Activated CD4-positive, alpha-beta T cell treated with anti-CD3 and anti-CD28 coated beads, Interleukin-2, amount 50 U/mL, for 24 hours (primary cell): ENCODE data around the gene SUPV3L1.
"Not testable (repeated sequence)": the region's sequence is repeated elsewhere in the genome, so short reads cannot be mapped to it uniquely, and the experiment has no call there.

Source experiments
- DNase-seq, 2 donors: peaks; one replicate each; pipeline ENCODE4 v3.0.0-alpha.2; 2020; ENCODE audit warnings: low read depth in 1 of 2, low spot score in 1 of 2

SUPV3L1 gene

DNA sequence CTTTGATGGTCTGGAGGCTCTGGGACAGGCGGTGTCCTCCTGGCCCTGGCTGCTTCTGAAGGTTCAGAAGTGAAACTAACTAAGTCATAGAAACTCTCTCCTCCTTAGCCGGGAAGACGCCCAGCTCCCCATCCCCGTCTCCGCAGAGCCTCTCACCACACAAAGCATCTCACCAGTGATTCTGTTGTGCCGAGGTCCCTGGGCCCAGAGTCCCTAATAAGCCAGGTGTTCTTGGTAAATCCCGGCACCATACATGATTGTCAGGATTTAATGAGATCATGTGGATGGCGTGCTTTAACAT lies 49.5 kb downstream of the SUPV3L1 start:
- DNase-seq, result no peak

DNA sequence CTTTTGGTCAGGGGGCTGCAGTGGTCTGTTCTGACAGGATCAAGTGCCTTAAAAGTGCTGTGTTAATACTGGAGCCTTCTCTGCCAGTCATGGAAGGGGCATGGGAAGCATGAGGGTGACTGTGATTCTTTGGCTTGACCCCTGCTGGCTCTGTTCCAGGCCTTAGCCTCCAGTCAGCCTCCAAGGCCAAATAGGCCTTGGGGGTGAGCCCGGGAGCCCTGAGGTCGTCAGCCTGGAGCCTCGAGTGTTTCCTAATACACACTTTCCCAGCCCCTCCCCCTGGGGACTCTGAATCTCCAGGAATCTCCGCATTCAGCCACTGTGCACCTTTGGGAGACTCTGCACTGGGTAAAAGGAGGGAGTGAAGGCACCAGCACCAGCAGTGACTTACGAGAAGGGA lies 50.1 kb downstream of the SUPV3L1 start:
- DNase-seq, result no peak

DNA sequence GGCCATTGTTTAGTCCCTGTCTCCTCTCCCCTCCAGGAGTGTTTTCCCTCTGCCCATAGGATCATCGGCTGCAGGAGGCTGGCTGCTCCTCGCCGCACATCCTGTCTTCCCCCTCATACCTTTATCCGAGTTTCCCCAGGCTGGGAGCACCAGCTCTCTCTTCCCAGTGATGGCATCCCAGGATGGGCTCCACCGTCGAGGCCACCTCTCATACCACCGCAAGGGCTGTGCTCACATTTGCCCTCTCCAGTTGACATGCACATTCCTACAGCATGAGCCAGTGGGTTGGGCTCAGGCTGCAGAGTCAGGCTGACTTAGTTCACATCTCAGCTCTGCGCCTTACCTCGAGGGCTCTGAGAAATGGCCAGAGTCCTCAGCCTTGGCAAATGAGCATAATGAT lies 52.2 kb downstream of the SUPV3L1 start:
- DNase-seq, result no peak

DNA sequence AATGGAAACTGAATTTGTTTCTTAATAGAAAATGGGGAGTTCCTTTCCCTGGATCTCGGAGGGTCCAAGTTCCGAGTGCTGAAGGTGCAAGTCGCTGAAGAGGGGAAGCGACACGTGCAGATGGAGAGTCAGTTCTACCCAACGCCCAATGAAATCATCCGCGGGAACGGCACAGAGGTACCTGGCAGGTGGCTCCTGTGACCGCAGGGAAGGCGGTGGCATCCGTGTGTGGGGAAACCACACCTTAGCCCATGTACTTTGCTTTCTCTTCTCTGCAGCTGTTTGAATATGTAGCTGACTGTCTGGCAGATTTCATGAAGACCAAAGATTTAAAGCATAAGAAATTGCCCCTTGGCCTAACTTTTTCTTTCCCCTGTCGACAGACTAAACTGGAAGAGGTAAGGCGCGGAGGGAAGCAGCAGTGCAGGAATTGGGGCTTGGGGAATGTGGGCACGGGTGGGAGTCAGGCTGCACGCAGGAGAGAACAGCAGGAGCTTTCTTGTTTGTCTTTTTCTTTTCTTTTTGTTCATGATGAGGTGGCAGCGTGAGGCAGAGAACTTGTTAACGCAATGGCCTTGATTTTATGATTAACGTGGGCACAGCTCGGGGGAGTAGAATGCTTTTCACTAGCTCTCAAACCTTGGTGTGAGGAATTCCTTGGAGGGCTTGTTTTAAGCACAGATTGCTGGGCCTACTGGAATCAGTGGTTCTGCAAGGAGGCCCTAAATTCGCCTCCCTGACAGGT lies 52.9 kb downstream of the SUPV3L1 start:
- no peak for DNase-seq

DNA sequence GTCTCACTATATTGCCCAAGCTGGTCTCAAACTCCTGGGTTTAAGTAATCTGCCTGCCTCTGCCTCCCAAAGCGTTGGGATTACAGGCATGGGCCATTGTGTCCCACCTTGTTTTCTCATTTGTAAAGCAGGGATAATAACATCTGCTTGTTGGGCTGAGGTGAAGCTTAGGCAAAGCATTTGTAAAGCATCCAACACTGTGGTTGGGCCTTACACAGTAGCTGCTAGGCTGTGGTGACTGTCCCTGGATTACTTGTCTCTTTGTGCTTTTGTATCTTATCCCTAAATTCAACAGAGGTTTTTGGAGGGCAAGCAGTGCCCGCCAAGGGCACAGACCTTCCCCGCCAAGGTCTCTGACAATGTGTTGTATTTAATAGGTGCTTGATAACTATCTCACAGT lies 54.4 kb downstream of the SUPV3L1 start:
- DNase-seq, result no peak

DNA sequence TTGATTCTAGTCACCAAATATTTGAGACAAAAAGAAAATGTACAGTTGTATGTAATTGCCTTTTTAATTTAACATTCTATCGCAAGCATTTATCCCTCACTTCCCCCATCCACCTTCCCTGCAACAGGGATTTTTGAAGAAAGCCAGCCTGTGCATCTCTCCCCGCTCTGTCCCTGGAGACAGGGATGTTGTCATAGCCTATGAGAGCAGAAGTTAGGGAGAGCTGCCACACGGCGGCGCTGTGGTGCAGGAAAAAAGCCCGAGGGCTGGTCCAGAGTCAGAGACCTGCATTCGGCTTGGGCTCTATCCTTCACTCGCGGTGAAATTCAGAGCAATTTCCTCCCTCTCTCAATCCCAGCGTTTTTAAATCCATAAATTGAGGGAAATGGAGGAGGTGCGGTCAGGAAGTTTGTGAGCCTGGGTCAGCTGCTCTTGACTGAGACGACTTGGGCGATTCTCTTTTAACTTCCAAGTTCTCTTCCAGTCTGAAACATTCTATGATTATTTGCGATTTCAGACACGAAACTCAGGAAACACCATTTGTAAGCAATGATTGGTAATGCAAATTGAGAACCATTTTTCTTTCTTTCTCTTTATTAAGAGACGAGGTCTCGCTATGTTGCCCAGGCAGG lies 57.6 kb downstream of the SUPV3L1 start:
- peak; percentile 81 to 89 for DNase-seq

DNA sequence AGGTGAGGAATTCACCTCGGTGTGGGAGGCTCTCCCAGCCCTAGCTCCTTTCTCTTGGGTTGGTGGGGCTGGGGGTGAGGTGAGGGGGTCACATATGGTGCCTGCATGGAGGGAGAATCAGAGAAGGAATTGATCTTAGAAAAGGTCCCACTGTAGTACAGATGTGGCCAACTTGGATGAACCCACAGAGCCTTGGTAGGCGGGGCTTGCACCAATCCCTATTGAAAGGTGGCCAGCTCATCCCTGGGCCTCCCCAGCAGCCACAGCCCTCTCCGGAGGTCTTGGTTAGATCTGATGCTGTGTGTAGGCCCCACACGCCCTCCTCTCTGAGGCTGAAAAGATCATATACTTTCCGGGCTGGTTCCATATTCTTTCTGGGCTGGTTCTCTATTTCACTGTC lies 59.1 kb downstream of the SUPV3L1 start:
- no peak for DNase-seq

DNA sequence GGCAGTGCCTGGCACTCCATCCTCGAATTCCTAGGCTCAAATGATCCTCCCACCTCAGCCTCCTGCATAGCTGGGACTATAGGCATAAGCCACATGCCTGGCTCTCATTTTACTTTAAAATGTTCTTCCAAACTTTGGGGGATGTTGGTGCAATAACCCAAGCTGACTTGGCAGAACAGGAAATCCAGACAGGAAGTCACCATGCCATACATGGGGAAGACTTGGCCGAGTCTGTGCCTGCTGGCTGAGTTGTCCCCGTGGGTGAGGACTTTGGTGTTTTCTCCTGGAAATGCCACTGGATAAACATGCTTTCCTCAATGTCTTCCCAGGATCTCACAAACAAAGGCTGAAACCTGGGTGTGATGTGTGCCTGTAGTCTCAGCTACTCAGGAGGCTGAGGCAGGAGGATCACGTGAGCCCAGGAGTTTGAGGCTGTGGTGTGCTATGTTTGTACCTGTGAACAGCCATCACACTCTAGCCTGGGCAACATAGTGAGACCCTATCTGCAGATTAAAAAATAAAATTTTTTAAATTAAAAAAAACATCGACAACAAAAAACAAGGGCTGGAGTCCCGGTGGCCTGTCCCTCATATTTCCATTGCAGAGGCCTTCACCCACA lies 59.9 kb downstream of the SUPV3L1 start:
- DNase-seq, result no peak

DNA sequence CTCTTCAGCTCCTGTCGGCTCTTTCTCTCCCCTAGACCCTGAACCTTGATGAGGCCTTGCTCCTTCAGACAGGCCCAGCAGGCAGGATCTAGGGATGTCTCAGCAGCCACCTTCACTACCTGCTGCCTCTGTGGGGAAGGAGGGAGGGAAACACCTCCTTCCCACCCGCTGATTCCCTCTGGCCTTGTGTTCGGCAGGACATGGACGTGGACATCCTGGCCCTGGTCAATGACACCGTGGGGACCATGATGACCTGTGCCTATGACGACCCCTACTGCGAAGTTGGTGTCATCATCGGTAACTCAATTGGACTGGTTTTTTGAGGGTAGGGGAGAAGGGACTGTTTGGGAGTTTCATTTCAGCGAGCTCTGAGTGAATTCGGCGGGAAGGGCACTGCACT lies 60.4 kb downstream of the SUPV3L1 start:
- DNase-seq, result no peak

DNA sequence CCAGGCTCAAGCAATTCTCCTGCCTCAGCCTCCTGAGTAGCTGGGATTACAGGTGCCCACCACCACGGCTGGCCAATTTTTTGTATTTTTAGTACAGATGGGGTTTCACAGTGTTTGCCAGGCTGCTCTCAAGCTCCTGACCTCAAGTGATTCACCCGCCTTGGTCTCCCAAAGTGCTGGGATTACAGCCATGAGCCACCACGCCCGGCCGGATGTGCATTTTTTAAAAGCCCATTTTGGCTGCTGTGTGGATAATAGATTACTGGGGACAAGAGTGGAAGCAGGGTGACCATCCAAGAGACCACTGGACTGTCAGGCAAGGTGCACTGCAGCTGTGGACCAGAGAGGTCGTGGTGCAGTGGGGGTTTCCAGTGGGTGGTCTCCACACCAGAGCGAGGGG lies 61.5 kb downstream of the SUPV3L1 start:
- no peak for DNase-seq

DNA sequence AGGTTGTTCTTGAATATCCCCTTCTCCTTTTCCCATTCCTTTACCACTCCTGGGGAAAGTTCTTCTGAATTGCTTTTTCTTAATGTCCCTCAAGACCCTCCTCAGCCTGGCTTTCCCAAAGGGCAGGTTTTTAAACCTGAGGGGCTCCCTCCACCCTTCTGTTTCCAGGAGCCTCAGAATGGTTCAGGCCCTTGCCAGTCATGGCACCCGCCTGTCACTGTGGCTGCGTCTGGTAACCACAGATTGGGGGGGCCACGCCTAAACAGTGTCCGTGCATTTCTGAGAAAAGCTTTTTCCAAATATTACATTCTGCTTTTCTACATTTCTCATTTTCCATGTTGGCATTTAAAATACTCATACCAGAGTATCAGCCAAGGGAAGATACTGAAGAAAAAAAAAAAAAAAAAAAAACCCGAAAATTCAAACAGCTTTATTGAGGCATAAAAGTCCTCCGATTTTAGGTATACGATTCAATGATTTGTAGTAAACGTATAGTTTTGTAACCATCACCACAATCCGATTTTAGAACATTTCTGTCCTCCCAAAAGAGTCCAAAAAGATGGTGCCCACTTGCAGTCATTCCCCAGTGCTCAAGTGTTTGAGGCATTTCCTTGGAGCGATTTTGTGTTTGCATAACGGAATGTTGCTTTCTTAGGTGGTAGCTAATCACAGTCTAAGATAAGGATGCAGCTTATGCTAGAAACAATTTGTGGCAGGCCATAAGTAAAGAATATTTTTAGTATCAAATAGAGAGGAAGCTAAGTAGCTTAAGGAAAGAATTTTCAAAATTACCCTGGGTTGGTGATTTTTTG lies 62.2 kb downstream of the SUPV3L1 start:
- DNase-seq, result no peak

DNA sequence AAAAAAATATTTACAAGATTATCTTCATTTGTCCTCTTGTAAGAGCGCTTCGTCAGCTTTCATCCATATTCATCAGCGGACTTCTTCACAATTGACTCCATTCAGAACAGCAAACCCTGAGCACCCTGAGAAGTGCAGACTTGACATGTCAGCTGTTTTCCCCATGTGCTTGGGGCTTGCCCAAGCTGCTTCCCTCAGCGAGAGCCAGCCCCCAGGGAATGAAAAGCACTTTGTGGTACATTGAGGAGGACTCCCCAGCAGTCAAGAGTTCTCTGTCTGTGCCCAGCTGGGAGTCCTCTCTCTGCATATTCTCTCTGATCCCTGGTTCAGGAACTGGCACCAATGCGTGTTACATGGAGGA lies 62.8 kb downstream of the SUPV3L1 start:
- DNase-seq, result no peak

DNA sequence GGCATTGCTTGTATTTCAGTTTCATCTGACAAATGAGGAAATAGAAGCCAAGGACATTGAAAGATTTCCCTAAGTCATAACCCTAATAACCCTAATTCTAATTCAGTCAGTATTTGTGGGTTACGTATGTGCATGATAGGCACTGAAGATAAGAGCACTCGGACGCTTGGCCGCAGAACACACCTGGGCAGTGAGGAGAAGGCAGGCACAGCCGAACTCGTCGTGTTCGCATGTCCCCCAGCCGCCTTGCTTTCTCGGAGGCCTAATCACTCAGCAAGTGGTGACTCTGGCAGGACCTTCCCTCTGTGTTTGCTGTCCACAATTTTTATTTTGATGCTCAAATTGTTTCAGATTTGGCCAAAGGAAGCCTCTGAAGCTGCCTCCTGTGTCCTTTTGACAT lies 63.8 kb downstream of the SUPV3L1 start:
- DNase-seq, result no peak

DNA sequence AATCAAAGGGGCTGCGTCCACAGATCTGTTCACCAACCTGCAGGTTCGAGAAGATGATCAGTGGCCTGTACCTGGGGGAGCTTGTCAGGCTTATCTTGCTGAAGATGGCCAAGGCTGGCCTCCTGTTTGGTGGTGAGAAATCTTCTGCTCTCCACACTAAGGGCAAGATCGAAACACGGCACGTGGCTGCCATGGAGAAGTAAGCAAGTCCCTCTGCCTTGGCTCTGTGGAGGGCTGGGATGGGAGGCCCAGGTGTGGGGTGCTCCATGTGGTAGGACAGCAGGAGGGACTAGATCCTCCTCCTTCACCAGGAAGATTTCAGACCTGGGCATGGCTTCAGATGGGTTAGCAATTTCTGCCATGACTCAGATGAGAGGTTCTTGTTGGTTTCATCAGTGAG lies 66.0 kb downstream of the SUPV3L1 start:
- no peak for DNase-seq

DNA sequence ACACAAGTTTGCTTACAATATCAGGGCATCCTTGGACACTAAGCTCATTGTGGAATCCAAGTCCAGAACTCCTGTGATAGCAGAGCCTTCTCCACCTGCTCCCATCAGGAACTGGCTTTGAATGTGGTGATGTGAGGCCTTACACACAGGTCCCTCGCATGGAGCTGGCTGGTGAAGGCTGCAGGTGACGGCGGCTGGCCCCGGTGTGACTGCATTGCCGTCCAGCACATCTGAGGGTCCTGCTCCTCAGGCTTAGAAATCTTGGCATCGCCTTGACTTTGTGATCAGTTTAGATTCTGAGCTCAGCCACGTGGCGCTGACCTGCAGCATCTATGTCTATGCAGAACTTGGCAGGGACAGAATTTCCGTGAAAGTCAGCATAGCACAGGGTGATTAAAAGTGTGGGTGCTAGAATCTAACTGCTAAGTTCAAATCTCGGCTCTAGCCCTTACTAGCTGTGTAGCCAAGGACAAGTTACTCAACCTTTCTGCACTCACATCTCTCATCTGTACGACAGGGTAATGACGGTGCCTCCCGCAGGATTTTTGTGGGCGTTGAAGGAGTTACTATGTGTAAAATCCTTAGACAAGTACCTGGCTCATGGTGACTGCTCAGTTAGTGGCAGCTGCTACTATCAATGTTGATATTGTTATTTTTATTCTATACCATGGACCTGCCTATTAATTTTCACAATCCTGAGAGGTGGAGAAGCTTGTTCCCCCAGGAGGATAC lies 66.7 kb downstream of the SUPV3L1 start:
- DNase-seq, result no peak

DNA sequence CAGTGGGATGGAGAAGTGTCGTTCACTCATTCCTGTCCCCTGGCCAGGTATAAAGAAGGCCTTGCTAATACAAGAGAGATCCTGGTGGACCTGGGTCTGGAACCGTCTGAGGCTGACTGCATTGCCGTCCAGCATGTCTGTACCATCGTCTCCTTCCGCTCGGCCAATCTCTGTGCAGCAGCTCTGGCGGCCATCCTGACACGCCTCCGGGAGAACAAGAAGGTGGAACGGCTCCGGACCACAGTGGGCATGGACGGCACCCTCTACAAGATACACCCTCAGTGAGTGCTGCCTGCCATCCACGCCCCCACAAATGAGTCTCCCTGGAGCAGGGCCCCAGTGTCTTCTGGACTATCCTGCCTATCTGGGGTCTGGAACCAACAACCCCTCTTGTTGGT lies 67.3 kb downstream of the SUPV3L1 start:
- DNase-seq, result no peak

DNA sequence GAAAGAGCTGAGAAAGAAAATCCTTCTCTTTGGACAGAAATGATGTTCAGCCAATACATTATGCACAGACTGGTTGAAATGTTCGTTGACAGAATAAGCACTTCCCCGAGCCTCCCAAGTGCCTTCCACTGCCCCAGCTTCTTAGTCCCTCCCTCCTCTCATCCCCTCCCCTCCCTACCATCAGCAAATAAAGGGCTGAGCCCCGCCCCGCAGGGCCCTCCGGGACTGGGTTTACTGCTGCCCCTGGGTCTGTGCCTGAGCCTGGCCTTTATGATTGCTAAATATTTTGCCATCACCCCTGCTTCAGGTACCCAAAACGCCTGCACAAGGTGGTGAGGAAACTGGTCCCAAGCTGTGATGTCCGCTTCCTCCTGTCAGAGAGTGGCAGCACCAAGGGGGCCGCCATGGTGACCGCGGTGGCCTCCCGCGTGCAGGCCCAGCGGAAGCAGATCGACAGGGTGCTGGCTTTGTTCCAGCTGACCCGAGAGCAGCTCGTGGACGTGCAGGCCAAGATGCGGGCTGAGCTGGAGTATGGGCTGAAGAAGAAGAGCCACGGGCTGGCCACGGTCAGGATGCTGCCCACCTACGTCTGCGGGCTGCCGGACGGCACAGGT lies 68.2 kb downstream of the SUPV3L1 start:
- DNase-seq, result no peak

DNA sequence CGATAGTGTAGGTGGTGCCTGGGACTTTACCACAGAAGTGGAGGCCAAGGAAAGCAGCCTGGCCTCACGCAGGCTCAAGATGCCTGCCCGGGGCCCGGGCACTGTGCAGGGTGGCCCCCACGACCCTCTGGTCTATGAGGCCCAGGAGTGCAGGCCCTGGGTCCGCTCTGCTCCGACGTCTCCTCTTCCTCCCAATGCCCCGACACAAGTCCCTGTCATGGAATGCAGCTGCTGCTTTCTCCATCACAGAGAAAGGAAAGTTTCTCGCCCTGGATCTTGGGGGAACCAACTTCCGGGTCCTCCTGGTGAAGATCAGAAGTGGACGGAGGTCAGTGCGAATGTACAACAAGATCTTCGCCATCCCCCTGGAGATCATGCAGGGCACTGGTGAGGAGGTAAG lies 70.0 kb downstream of the SUPV3L1 start:
- DNase-seq, result no peak

DNA sequence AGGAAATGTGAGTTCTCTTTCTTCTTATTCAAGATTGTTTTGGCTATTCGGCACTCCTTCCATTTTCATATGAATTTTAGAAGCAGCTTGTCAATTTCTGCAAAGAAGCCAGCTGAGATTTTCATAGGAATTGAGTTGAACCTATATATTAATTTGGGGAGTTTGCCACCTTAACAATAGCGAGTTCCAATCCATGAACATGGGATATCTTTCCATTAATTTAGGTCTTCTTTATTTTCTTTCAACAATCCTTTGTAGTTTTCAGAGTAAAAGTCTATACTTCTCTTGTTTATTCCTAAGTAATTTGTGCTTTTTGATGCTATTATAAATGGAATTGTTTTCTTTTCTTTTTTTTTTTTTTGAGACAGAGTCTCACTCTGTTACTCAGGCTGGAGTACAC lies 71.4 kb downstream of the SUPV3L1 start:
- not testable (repeated sequence) for DNase-seq

DNA sequence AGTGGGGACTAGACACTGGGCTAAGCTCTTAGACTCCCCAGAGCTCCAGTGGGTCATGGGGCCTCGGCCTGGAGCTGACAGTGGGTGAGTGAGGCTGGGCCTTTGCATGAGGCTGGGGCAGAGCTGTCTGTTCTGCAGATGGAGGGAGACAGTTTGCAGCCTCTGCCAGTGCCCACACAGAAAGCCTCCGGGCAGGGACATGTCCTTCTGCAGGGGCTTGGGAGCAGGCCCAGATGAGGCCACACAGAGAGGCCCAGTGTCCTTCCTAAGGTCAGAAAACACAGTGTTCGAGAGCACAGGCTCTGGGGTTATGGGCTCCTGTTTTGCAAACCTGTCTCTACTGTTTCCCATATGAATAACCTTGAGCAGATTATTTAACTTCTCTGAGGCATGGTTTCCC lies 73.1 kb downstream of the SUPV3L1 start:
- no peak for DNase-seq

DNA sequence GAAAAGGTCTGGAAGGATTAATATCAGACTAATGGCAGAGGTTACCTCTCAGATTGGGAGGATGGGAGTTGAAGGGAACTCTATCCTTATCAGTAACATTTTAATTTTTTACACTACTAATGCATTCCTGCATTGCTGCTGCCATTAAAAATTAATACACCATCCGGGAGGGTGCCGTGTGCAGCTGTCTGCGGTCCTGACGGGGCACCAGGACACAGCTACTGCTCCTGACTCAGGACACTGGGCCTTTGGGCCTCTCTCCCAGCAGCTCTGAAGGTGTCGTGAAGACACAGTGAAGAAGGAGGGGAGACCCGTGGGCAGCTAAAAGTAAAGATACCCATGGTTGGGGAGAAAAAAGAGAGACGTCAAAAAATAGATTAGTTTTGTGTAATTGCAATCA lies 74.8 kb downstream of the SUPV3L1 start:
- DNase-seq, result no peak
